CD4-positive, CD25-positive, alpha-beta regulatory T cell (primary cell): ENCODE results near the gene MYL5. TPM values are rescaled to one million over a fixed set of nuclear protein-coding genes. Genes with fewer than 3 reads are reported as not detected.
"Not testable (repeated sequence)": the region's sequence is repeated elsewhere in the genome, so short reads cannot be mapped to it uniquely, and the experiment has no call there.

ENCODE experiments used
- ATAC-seq, 2 donors: fragments of 150-1000 bp; cut with Tn5 transposase; one replicate each; pipeline ENCODE4 v1.10.0; 2021; ENCODE audit warnings: low read depth in 2 of 2, moderate number of reproducible peaks in 2 of 2, moderate library complexity in 1 of 2
- DNase-seq, 3 donors: peaks; one replicate each; pipeline versions ENCODE4 v3.0.0 to v3.0.0-alpha.2; 2012 to 2022; ENCODE audit warnings: mixed read lengths in 1 of 3
- H3K27ac ChIP-seq: one replicate; pipeline ENCODE4 v1.7.0; 2013; ENCODE audit warnings: mild to moderate bottlenecking, low read length; ENCODE audit not compliant: insufficient read depth, poor library complexity, severe bottlenecking
- H3K27me3 ChIP-seq: one replicate; pipeline ENCODE4 v1.7.0; 2013; ENCODE audit warnings: low read length; ENCODE audit not compliant: control insufficient read depth, insufficient read depth
- H3K36me3 ChIP-seq: one replicate; pipeline ENCODE4 v1.7.0; 2013; ENCODE audit warnings: mild to moderate bottlenecking, low read length, moderate library complexity; ENCODE audit not compliant: control insufficient read depth, insufficient read depth
- H3K4me1 ChIP-seq: 2 replicates; pipeline ENCODE4 v1.7.0; 2013; ENCODE audit warnings: mild to moderate bottlenecking, low read length; ENCODE audit not compliant: insufficient read depth, control insufficient read depth, poor library complexity, severe bottlenecking
- H3K4me3 ChIP-seq: one replicate; pipeline ENCODE4 v1.7.0; 2013; ENCODE audit warnings: low read depth, mild to moderate bottlenecking, low read length, moderate library complexity
- H3K9me3 ChIP-seq, 2 experiments: 1 replicate in 1 of 2; 2 replicates in 1 of 2; pipeline ENCODE4 v1.7.0; 2013; ENCODE audit warnings: low read length in 2 of 2, mild to moderate bottlenecking in 1 of 2, moderate library complexity in 1 of 2; ENCODE audit not compliant: control insufficient read depth in 2 of 2
- H3K27ac Mint-ChIP-seq, 3 donors: one replicate each; pipeline ENCODE4 v1.8.0; 2020 to 2022; ENCODE audit warnings: mild to moderate bottlenecking in 3 of 3, mixed read lengths in 3 of 3, moderate library complexity in 2 of 3
- H3K27me3 Mint-ChIP-seq: one replicate; pipeline ENCODE4 v1.8.0; 2022; ENCODE audit warnings: mild to moderate bottlenecking, mixed read lengths
- H3K36me3 Mint-ChIP-seq: one replicate; pipeline ENCODE4 v1.8.0; 2020; ENCODE audit warnings: mixed read lengths
- H3K4me1 Mint-ChIP-seq, 4 donors: one replicate each; pipeline ENCODE4 v1.8.0; 2020 to 2022; ENCODE audit warnings: mixed read lengths in 4 of 4, mild to moderate bottlenecking in 1 of 4
- H3K4me3 Mint-ChIP-seq, 4 donors: one replicate each; pipeline ENCODE4 v1.8.0; 2020 to 2022; ENCODE audit warnings: mild to moderate bottlenecking in 4 of 4, mixed read lengths in 4 of 4, moderate library complexity in 3 of 4
- H3K9me3 Mint-ChIP-seq, 7 donors: one replicate each; pipeline ENCODE4 v1.8.0; 2020 to 2022; ENCODE audit warnings: mixed read lengths in 7 of 7, mild to moderate bottlenecking in 3 of 7, moderate library complexity in 2 of 7
- polyA plus RNA-seq, 4 donors: library from polyadenylated mRNA; unstranded; fragments of 300-500 nt; fragmentation: Illumina TruSeq; gene quantifications; one replicate each; pipeline ENCODE4 v1.2.3, GENCODE V29; 2021
- total RNA-seq: library from RNA; stranded (reverse); gene quantifications from one replicate; pipeline ENCODE4 v1.2.3, GENCODE V29; 2022

The MYL5 gene
- total and polyA plus RNA-seq, 5 donors from 2014 or later = 3.3 to 13.9 (median 4.7) TPM

- Histone ChIP-seq H3K9me3 (no peaks in the 10 kb centered on the region), H3K4me3 (no peak overlapping the region), H3K36me3 (no peaks in the 10 kb centered on the region), H3K27me3 (no peaks in the 10 kb centered on the region), H3K27ac (no peak overlapping the region), H3K4me1 (peaks cover 8% of the 10 kb centered on the region)
- H3K4me1 Mint-ChIP-seq = peaks cover 0 to 7% (median 2%) of the 10 kb centered on the region in 4 donors
- H3K27ac Mint-ChIP-seq = no peak overlapping the region
- H3K36me3 Mint-ChIP-seq = no peaks in the 10 kb centered on the region
- no peaks in the 10 kb centered on the region for H3K27me3 Mint-ChIP-seq
- H3K4me3 Mint-ChIP-seq = peak overlapping the region in 1 of 4 donors; percentile 73
- DNase-seq (no peak), ATAC-seq (no peak)
- H3K9me3 Mint-ChIP-seq = no peaks in the 10 kb centered on the region
These were observed 15.4 kb downstream of the MYL5 start for GRCh38 chr4:689723-690122.

GRCh38 chr4:692771-693554, 18.6 kb downstream of the MYL5 start:
- ATAC-seq = no peak
- Mint-ChIP-seq H3K4me1 (peaks cover 0 to under 1% (median 0%) of the 10 kb centered on the region in 4 donors), H3K36me3 (no peaks in the 10 kb centered on the region), H3K27ac (no peak overlapping the region), H3K4me3 (no peak overlapping the region), H3K27me3 (no peaks in the 10 kb centered on the region), H3K9me3 (no peaks in the 10 kb centered on the region)
- H3K4me3 ChIP-seq = no peak overlapping the region
- no peak for DNase-seq
- H3K36me3 ChIP-seq = no peaks in the 10 kb centered on the region
- no peaks in the 10 kb centered on the region for H3K27me3 ChIP-seq
- peaks cover 8% of the 10 kb centered on the region for H3K4me1 ChIP-seq
- H3K9me3 ChIP-seq = no peaks in the 10 kb centered on the region
- H3K27ac ChIP-seq = no peak overlapping the region

DNA sequence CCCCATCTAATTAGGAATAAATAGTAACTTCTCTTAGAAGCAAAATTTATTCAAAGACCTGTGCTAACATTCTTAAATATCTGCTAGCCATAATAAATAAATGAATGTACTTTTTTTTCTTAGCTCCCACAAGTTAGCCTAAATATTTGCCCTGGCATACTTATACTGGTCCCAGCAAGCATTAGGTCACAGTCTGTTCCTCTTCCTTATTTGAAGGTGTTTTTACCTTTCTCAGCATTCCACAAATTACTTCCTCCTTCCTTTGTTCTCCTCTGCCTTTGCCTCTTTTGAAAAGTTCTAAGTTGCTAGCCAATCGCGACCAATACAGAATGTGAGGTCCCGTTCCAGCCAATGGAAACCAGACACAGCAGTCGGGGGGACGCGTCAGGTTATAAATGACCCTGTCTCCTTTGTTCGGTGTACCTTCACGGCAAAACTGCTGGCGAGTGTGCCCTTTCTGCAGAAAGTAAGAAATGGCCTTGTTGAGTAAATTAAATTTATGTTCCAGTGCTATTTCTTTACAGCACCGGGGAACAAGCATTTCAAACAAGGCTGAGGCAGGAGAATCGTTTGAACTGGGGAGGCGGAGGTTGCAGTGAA, 20.1 kb downstream of the MYL5 start:
- H3K27ac ChIP-seq = not testable (repeated sequence)

GRCh38 chr4:699816-700580, 25.7 kb downstream of the MYL5 start:
- ATAC-seq (no peak), DNase-seq (no peak)
- H3K4me1 Mint-ChIP-seq = peaks cover 0 to 17% (median 8%) of the 10 kb centered on the region in 4 donors
- H3K36me3 Mint-ChIP-seq = no peaks in the 10 kb centered on the region
- H3K27me3 ChIP-seq = no peaks in the 10 kb centered on the region
- peak overlapping the region in 2 of 4 donors; percentile 47 to 72 for H3K4me3 Mint-ChIP-seq
- H3K27ac ChIP-seq = peak overlapping the region; percentile 61
- no peaks in the 10 kb centered on the region for H3K36me3 ChIP-seq
- peaks cover 11% of the 10 kb centered on the region for H3K4me1 ChIP-seq
- H3K27ac Mint-ChIP-seq = peak overlapping the region in 1 of 3 donors; percentile 87
- peaks cover 4% of the 10 kb centered on the region for H3K27me3 Mint-ChIP-seq
- H3K9me3 Mint-ChIP-seq = peaks cover 0 to 1% (median 0%) of the 10 kb centered on the region in 7 donors
- no peak overlapping the region for H3K4me3 ChIP-seq
- no peaks in the 10 kb centered on the region for H3K9me3 ChIP-seq

More for the DNA sequence above, 20.1 kb downstream of the MYL5 start:
- H3K4me1 ChIP-seq, H3K4me1 Mint-ChIP-seq, ATAC-seq, H3K27me3 Mint-ChIP-seq, H3K4me3 ChIP-seq, H3K27me3 ChIP-seq, H3K27ac Mint-ChIP-seq, H3K9me3 ChIP-seq, H3K36me3 ChIP-seq, DNase-seq, H3K9me3 Mint-ChIP-seq, H3K36me3 Mint-ChIP-seq: not testable (repeated sequence)
- peak overlapping the region in 1 of 4 donors; percentile 13 for H3K4me3 Mint-ChIP-seq

DNA sequence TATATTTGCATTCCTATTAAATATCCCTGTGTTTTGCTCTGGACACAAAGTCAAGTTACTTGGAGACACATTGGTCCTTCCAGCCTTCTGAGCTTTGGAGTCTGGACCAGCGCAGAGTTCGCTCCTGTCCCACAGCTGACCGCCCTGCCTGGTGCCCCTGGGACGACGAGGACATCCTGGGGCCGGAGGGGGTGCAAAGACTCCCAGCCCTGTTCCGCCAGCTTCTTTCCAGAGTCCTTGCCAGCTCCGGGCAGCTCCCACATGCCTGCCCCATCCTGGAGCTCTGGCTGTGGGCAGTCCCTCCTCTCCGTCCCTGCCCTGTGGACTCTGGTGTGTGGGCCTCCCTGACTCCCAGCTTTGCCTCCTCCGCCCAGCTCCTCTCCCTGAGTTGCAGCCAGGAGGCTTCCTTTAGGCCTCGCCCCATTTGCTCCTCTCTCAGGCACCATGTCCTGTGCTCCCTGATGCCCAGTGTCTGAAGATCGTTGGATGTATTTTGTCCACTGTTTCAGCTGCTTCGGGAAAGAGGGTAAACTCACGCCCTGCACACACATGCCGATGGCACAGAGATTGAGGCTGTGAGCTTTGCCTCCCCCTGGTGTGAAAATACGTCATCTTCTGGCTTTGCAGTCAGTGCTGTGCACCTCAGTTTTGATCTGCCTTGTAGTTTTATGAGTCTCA, 26.4 kb downstream of the MYL5 start:
- Mint-ChIP-seq H3K27ac (peak overlapping the region in 1 of 3 donors; percentile 55), H3K36me3 (no peaks in the 10 kb centered on the region), H3K4me1 (peaks cover 0 to 20% (median 10%) of the 10 kb centered on the region in 4 donors), H3K9me3 (peaks cover 0 to 1% (median 0%) of the 10 kb centered on the region in 7 donors), H3K27me3 (peaks cover 4% of the 10 kb centered on the region), H3K4me3 (peak overlapping the region in 1 of 4 donors; percentile 72)
- no peaks in the 10 kb centered on the region for H3K36me3 ChIP-seq
- H3K27me3 ChIP-seq = no peaks in the 10 kb centered on the region
- H3K9me3 ChIP-seq = no peaks in the 10 kb centered on the region
- DNase-seq (no peak), ATAC-seq (no peak)
- peaks cover 15% of the 10 kb centered on the region for H3K4me1 ChIP-seq
- no peak overlapping the region for H3K4me3 ChIP-seq
- H3K27ac ChIP-seq = no peak overlapping the region

- DNase-seq = no peak
- H3K27me3 ChIP-seq = no peaks in the 10 kb centered on the region
- Mint-ChIP-seq H3K4me1 (peaks cover 0 to 22% (median 10%) of the 10 kb centered on the region in 4 donors), H3K27me3 (peaks cover 4% of the 10 kb centered on the region), H3K4me3 (peak overlapping the region in 2 of 4 donors; percentile 43 to 52), H3K27ac (peak overlapping the region in 2 of 3 donors; percentile 43 to 59), H3K36me3 (no peaks in the 10 kb centered on the region), H3K9me3 (peaks cover 0 to 1% (median 0%) of the 10 kb centered on the region in 7 donors)
- H3K27ac ChIP-seq = no peak overlapping the region
- no peaks in the 10 kb centered on the region for H3K9me3 ChIP-seq
- no peaks in the 10 kb centered on the region for H3K36me3 ChIP-seq
- H3K4me1 ChIP-seq = peaks cover 30% of the 10 kb centered on the region
- no peak for ATAC-seq
- H3K4me3 ChIP-seq = no peak overlapping the region
These were observed 28.3 kb downstream of the MYL5 start for GRCh38 chr4:702618-703048.
